ENCODE measurements around the gene LBP.

- no peak for TF ChIP-seq CTCF (IDR thresholded peaks at IDR 0.05 in 2 of 3, conservative IDR thresholded peaks at IDR 0.05 in 1 of 3; ENCODE audit: control insufficient read depth in 2 of 3, extremely low read depth in 1 of 3, insufficient read depth in 1 of 3, low read depth in 3 of 3, low read length in 3 of 3)
- TF ChIP-seq FOXM1 (IDR thresholded peaks at IDR 0.05; ENCODE audit: low read depth, low read length), result no peak
- no peak for TF ChIP-seq PRDM15 (CRISPR knock-in tag; IDR thresholded peaks at IDR 0.05)
- TF ChIP-seq POLR2AphosphoS5 (IDR thresholded peaks at IDR 0.05; ENCODE audit: low read length), result no peak
- TF ChIP-seq USF2 (IDR thresholded peaks at IDR 0.05; ENCODE audit: borderline replicate concordance, low read depth, low read length), result no peak
- TF ChIP-seq POLR2A (IDR thresholded peaks at IDR 0.05; ENCODE audit: low read depth, low read length), result no peak
- TF ChIP-seq ZBTB11 (CRISPR knock-in tag; IDR thresholded peaks at IDR 0.05), result no peak
- TF ChIP-seq ZNF24 (IDR thresholded peaks at IDR 0.05), result no peak
- no peak for TF ChIP-seq RAD51 (IDR thresholded peaks at IDR 0.05)
- TF ChIP-seq MTA2 (IDR thresholded peaks at IDR 0.05; ENCODE audit: low read depth), result no peak
- no peak for TF ChIP-seq PAX5 (IDR thresholded peaks at IDR 0.05; ENCODE audit: borderline replicate concordance, low read depth, low read length)
- TF ChIP-seq SIN3A (IDR thresholded peaks at IDR 0.05; ENCODE audit: low read depth, low read length), result no peak
- no peak for TF ChIP-seq ETV6 (conservative IDR thresholded peaks at IDR 0.05 in 1 of 2, IDR thresholded peaks at IDR 0.05 in 1 of 2; ENCODE audit: borderline replicate concordance in 1 of 2, low read depth in 1 of 2)
These were observed 9.1 kb downstream of the LBP start for GRCh38 chr20:38355161-38356012.

All from GM12878 (cell line).